HL-60 (cell line): ENCODE measurements around the gene PUM2.

Experiments used
- POLR2AphosphoS5 ChIP-seq: IDR thresholded peaks from 2 replicates; pipeline ENCODE4 v1.6.1; 2012; ENCODE audit warnings: low read depth
- SPI1 ChIP-seq: IDR thresholded peaks from 2 replicates; pipeline ENCODE4 v1.6.1; 2012; ENCODE audit warnings: low read depth, mild to moderate bottlenecking, borderline replicate concordance
- TF ChIP-seq, protein P1 (sequence below): IDR thresholded peaks from one replicate; pipeline ENCODE4 v1.5.1; 2011; ENCODE audit warnings: low read length, control low read depth, inconsistent platforms; ENCODE audit not compliant: insufficient read depth

DNA sequence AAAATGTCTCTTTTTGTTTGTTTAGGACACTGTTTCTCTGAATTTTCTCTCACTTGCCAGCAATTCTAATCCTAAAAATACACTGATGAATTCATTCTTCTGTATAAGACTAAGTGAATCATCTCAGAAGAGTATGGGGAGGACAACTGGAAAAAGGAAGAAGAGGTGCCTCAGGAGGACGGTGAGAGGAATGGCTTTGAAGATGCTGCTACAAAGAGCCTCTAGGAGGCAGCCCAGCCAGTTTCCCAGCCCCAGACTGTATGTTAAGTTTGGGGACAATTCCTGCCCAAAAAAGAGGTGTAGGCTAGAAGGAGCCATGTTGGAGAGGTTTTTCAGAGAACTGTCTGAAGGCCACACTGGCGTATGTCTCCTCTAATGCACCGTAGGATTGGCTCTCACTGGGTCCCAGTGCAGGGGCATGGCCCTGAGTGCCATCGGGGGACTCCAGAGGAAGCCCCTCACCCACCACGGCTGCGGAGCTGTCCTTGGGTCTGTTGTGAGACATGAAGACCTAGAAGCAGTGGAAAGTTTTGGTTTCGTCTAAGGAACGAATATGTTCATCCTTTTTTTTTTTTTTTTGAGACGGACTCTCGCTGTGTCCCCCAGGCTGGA, 122.6 kb downstream of the PUM2 start:
- TF ChIP-seq, protein P1, sequence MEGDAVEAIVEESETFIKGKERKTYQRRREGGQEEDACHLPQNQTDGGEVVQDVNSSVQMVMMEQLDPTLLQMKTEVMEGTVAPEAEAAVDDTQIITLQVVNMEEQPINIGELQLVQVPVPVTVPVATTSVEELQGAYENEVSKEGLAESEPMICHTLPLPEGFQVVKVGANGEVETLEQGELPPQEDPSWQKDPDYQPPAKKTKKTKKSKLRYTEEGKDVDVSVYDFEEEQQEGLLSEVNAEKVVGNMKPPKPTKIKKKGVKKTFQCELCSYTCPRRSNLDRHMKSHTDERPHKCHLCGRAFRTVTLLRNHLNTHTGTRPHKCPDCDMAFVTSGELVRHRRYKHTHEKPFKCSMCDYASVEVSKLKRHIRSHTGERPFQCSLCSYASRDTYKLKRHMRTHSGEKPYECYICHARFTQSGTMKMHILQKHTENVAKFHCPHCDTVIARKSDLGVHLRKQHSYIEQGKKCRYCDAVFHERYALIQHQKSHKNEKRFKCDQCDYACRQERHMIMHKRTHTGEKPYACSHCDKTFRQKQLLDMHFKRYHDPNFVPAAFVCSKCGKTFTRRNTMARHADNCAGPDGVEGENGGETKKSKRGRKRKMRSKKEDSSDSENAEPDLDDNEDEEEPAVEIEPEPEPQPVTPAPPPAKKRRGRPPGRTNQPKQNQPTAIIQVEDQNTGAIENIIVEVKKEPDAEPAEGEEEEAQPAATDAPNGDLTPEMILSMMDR, result no peak
- TF ChIP-seq SPI1 (no peak), POLR2AphosphoS5 (no peak)
